CD4-positive, alpha-beta T cell treated with Interleukin-1 beta for 1 hour (primary cell): ENCODE data around the gene PNPLA5.
"Not testable (repeated sequence)": the region's sequence is repeated elsewhere in the genome, so short reads cannot be mapped to it uniquely, and the experiment has no call there.

ENCODE experiments used
- DNase-seq, 2 donors: peaks; one replicate each; pipeline ENCODE4 v3.0.0-alpha.2; 2020 to 2022

Gene PNPLA5

GRCh38 chr22:43879901-43880540 is 11.8 kb downstream of the PNPLA5 start:
- DNase-seq = no peak

DNA sequence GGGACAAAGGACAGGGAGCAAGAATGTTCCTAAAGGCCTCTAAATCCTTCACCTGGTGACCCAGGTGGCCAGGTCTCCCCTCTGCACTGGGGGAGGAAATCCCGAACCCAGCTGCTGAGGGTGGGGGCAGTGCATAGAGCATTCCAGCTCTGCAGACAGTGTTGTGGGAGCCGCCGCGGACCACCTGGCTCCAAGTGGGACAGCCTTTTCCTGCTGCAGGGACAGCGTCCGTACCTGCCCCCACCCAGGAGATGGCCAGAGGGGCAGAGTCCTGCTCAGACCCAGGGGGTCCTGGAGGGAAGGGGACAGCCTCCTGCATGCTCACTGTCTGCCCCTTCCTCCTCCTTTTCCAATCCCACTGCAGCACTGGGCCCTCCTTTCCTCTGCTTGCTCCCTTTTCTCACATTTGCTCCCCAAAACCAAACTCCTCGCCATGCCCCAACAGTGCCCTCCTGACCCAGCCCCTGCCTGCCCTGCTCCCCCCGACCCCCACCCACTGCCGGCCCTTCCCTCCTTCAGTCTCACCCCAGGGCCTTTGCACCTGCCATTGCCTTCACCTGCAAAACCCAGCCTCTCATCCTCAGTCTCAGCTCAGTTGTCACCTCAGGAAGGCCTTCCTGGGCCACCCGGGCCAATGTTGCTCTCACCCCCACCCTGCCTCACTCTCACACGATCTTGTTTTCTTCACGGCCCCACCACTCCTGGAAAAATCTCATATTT is 12.8 kb downstream of the PNPLA5 start:
- DNase-seq = no peak

GRCh38 chr22:43878079-43878795 is 13.6 kb downstream of the PNPLA5 start:
- no peak for DNase-seq

- no peak for DNase-seq
These were observed 14.8 kb downstream of the PNPLA5 start for GRCh38 chr22:43876866-43877509.

- DNase-seq = no peak
These were observed 22.0 kb downstream of the PNPLA5 start for GRCh38 chr22:43869799-43870198.

GRCh38 chr22:43869001-43869400 is 22.8 kb downstream of the PNPLA5 start:
- DNase-seq = not testable (repeated sequence)

GRCh38 chr22:43867839-43868635 is 23.8 kb downstream of the PNPLA5 start:
- no peak for DNase-seq

DNA sequence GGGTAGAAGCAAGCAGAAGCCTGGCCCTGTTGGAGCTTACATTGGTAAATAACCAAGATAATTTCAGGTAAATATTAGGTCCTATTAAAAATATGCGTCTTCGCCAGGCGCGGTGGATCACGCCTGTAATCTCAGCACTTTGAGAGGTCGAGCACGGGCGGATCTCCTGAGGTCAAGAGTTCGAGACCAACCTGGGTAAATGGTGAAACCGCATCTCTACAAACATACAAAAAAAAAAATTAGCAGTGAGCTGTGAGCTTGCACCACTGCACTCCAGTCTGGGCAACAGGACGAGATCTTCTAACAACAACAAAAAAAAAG is 29.0 kb downstream of the PNPLA5 start:
- DNase-seq = no peak

- no peak for DNase-seq
These were observed 29.5 kb downstream of the PNPLA5 start, which contains the start of gene SULT4A1 for GRCh38 chr22:43862074-43862881. TSS of gene SULT4A1 (minus strand) at chr22:43862513. CDS start at chr22:43862382, 131 bp downstream.

DNA sequence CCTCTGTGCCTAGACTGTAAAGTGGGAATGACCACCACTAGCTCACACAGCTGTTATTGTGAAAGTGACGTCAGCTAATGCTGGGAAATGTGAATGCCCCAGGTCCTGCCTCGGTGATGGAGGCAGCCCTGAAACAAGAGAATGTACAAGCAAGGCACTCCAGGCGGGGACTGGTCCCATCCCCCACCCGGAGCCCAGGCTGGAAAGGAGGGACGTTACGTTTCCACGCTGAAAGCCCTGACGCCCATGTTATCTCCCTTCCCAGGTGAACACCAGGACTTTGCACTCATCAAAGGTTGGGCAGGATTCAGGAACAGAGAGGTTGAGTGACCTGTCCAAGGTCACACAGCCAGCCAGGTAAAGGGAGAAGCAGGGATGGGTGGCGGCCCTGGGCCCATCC is 30.3 kb downstream of the PNPLA5 start:
- no peak for DNase-seq

DNA sequence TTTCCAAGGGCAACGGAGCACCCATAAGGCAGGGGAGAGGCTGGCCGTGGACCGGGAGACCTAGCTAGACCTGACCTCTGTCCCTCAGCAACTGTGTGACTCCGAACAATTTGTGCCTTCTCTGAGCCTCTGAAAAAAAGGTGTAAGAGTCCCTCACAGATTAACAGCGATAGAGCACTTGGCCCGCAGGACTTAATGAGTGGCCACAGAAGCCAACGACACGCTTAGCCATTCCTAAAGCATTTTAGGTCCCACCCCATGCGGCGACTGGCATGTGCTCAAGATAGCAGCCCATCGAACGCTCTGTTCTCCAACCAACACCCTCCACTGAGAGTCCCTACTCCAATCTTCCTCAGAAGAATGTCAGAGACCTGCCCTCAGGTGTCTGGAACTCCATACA is 31.0 kb downstream of the PNPLA5 start:
- no peak for DNase-seq

DNA sequence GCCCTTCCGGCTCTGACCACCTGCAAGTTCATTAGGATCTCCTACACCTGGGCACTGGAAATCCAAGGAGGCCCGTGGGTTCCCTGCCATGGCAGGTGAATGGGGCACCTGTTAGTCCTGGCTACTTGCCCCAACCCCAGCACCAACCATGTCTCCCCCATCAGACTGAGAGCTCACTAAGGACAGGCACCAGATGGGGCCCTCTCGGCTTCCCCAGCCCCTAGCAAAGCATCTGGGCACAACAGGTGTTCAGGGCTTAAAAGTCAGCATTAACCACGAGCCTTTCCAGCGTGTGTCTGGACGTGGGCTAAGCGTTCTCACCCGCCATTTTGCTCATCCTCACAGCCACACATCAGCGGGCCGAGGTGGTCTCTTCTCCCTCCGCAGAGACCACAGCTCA is 31.7 kb downstream of the PNPLA5 start:
- DNase-seq = no peak

- no peak for DNase-seq
These were observed 32.2 kb downstream of the PNPLA5 start for GRCh38 chr22:43859621-43860020.

GRCh38 chr22:43859176-43859575 is 32.6 kb downstream of the PNPLA5 start:
- no peak for DNase-seq

- no peak for DNase-seq
These were observed 33.5 kb downstream of the PNPLA5 start for GRCh38 chr22:43858156-43858895.

DNA sequence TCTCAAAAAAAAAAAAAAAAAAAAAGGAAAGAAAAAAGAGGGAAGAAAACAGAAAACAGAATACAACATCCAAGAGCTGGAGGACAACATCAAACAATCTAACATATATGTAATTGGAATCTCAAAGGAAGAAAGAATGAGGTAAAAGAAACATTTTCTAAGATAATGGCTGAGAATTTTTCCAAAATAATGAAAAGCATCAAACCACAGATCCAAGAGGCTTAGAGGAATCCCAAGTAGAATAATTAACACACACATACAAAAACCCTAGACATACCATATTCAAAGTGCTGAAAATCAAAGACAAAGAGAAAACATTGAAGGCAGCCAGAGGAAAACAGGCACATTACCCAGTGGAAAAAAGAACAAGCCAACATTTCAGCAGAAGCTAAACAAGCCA is 34.4 kb downstream of the PNPLA5 start:
- no peak for DNase-seq

DNA sequence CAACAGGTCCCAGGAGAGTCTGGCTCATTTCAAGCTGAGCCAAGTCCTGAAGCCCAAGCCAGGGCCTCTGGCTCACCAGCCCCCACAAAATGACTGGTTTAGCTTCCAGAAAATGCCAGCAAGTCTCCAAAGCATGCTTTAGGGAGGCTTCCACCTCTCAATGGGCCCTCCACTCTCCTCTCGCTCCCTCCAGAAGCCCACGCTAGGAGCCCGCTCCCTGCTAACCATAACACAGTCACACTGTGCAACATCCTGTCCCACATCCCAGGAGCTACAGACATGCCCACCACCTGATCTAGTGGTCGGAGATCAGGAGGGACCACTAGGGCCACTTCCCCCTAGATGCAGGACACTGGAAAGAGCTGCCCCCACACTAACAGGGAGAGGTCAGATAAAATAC is 36.4 kb downstream of the PNPLA5 start:
- no peak for DNase-seq

DNA sequence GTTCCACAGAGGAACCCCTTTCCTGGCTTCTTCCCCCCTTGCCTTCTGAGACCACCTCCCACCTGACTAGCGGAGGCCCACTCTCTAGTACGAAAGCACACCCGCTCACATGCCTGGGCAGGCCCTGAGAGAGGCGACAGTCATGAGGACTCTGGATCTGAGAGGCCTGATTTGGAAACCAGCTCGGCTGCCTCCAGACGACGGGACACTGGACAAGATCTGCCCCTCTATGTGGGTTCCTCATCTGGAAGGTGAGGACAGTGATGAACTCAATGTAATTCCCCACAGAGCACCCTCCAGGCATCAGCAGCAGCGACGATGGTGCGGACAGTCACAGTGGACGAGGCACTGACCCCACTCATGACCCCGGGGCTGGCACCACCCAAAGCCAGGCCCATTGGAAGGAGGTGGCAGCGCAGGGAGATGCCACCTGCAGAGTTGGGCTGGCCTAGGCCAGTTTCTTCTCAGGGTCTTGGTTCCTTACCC is 37.0 kb downstream of the PNPLA5 start:
- no peak for DNase-seq

DNA sequence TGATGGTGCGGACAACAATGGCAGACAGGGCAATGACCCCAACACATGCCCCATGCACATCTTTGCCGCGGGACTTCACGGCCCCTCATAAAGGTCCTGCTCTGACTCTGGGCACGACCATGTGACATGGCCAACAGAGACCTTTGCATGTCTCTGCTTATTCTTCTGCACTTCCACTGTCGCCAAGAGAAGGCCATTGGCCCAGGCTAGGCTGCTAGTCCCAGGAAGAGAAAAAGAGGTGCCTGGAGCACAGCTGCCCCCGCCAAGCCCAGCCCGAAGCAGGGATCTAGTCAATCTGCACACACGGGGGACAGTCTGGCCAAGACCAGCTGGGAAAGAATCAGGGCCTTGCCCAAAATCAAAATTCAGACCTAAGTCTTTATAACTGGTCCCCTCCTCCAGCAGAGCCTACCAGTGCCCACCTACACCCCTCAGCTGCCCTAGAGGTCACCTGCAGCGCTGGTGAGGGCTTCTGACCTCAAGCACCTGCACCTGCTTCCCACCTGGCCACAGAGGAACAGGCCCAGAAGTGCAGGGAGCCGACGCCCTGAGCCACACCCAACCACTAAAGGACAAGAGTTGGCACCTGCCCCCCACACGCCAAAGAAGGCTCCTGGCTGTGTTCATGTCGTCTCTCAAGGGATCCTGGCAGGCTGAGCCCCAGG is 37.6 kb downstream of the PNPLA5 start:
- DNase-seq = no peak

DNA sequence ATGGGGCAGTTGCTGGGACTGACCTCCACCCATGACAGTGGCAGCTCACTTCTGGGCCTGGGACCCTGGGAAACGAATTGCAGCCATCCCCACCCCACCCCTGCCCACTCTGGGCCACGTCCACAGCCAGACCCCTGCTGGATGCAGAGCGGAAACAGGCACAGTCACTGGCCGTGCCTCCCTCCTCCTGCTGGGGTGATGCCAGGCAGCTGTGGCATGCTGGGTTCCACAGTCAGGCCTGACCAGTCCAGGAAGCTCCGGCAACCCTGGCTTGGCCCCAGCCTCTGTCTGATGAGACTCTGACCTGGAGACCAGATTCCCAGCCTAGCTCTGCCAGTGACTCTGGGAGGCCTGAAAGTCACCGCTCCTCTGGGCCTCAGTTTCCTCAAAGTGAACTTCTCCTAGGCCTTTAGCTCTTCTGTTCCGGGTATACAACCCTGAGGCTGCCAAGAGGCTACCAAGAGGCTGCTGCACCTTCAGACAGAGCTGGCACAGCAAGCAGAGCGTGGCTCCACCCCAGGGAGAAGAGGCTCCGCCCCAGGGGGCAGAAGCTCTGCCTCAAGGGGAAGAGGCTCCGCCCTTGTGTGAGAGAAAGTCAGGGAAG is 38.4 kb downstream of the PNPLA5 start:
- no peak for DNase-seq
